ENCODE measurements around the gene SPATA1.

DNA sequence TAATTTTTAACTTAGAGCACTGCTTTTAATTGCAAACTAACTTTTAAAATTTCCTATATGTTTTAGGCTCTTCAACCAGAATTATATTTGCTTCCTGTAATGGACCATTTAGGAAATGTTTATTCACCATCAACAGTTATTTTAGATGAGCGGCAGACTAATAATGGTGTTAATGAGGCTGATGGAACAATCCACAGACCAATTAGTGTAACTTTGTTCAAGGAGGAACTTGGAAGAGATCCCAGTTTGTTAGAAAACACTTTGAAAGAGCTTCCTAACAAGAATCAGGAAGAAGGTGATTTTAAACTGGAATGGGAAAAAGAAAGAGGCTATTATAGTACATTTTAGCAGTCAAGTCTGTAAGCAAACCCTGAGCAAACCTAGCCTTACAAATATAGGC, 19.6 kb downstream of the SPATA1 start:
- TF ChIP-seq MYC (IDR thresholded peaks at IDR 0.05; ENCODE audit: low read depth, low read length) = no peak
- no peak for TF ChIP-seq POLR2A (IDR thresholded peaks at IDR 0.05; ENCODE audit: extremely low read depth, insufficient read length)
- TF ChIP-seq, protein P1, sequence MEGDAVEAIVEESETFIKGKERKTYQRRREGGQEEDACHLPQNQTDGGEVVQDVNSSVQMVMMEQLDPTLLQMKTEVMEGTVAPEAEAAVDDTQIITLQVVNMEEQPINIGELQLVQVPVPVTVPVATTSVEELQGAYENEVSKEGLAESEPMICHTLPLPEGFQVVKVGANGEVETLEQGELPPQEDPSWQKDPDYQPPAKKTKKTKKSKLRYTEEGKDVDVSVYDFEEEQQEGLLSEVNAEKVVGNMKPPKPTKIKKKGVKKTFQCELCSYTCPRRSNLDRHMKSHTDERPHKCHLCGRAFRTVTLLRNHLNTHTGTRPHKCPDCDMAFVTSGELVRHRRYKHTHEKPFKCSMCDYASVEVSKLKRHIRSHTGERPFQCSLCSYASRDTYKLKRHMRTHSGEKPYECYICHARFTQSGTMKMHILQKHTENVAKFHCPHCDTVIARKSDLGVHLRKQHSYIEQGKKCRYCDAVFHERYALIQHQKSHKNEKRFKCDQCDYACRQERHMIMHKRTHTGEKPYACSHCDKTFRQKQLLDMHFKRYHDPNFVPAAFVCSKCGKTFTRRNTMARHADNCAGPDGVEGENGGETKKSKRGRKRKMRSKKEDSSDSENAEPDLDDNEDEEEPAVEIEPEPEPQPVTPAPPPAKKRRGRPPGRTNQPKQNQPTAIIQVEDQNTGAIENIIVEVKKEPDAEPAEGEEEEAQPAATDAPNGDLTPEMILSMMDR (IDR thresholded peaks at IDR 0.05; ENCODE audit: low read depth, low read length) = no peak
- TF ChIP-seq, protein P2, sequence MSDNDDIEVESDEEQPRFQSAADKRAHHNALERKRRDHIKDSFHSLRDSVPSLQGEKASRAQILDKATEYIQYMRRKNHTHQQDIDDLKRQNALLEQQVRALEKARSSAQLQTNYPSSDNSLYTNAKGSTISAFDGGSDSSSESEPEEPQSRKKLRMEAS (IDR thresholded peaks at IDR 0.05; ENCODE audit: low read depth, low read length) = no peak

Data from NB4 (cell line).